ENCODE results near the gene RPRML.

Gene RPRML

DNA sequence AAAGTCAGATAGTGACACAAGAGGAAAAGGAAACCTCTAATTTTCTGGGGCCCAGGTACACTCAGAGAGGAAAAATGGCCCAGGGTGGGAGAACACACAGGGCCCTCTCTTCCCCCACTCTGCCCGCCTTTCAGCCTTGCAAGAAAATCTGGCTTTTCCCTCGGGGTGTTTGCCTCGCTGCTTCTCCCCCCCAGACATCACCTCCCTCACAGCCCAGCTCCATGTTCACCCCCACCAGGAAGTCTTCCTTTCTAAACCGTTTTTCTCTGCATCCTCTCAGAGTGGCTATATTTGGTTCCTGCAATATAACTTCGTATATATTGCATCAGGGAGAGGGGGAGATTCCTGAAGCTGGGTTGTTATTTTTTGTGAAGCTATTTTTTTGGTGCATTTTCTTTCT, 27.3 kb downstream of the RPRML start:
- TF ChIP-seq FOXK2 (IDR thresholded peaks at IDR 0.05) (no peak), SUZ12 (IDR thresholded peaks at IDR 0.05) (no peak), L3MBTL2 (conservative IDR thresholded peaks at IDR 0.05) (no peak), BHLHE40 (IDR thresholded peaks at IDR 0.05; ENCODE audit: borderline replicate concordance) (no peak), ELF4 (IDR thresholded peaks at IDR 0.05) (no peak), FOXA1 (IDR thresholded peaks at IDR 0.05) (no peak), LEF1 (IDR thresholded peaks at IDR 0.05; ENCODE audit: borderline replicate concordance) (no peak), ZNF384 (IDR thresholded peaks at IDR 0.05) (no peak)
- TF ChIP-seq, protein P1, sequence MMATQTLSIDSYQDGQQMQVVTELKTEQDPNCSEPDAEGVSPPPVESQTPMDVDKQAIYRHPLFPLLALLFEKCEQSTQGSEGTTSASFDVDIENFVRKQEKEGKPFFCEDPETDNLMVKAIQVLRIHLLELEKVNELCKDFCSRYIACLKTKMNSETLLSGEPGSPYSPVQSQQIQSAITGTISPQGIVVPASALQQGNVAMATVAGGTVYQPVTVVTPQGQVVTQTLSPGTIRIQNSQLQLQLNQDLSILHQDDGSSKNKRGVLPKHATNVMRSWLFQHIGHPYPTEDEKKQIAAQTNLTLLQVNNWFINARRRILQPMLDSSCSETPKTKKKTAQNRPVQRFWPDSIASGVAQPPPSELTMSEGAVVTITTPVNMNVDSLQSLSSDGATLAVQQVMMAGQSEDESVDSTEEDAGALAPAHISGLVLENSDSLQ (IDR thresholded peaks at IDR 0.05): no peak
- ChIA-PET POLR2A (no interaction called here), CTCF (no interaction called here)
- no peak for DNase-seq (ENCODE audit: extremely low spot score)

DNA sequence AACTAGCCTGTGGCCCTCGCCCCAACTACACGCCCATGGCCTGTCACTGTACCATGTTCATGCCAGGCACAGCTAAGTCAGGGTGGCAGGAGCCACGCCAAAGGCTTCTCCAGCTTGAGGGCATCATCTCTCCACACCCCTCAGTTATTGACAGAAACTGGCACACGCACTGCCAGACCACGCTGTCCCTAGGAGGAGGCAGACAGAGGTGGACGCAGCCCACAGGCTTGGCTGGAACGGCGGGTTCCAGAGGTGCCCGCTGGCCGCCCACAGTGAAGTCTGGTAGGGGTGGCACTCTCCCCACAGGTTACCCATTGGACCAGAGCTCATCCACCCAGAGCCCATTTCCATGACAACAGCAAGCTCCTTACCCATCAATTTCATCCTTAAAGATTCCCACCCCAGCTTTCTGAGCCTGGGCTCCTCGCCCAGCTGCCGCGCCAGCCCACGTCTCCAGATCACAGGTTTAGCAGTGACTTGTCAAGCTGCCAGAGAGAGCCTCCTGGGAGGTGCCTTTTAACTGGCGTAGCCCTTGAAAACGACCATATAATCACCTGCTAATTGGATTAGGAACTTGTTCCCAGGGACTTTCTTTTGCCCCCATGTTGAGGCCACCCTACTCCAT, 27.9 kb downstream of the RPRML start:
- POLR2A ChIA-PET: no interaction called here
- DNase-seq (ENCODE audit: extremely low spot score): no peak
- CTCF ChIA-PET: no interaction called here
- TF ChIP-seq NFRKB (IDR thresholded peaks at IDR 0.05) (no peak), FOXA1 (IDR thresholded peaks at IDR 0.05) (no peak), L3MBTL2 (conservative IDR thresholded peaks at IDR 0.05) (no peak), SUZ12 (IDR thresholded peaks at IDR 0.05) (no peak), HDGF (IDR thresholded peaks at IDR 0.05; ENCODE audit: borderline replicate concordance) (no peak), SP1 (IDR thresholded peaks at IDR 0.05) (no peak), CTBP1 (IDR thresholded peaks at IDR 0.05; ENCODE audit: borderline replicate concordance) (no peak), ELF4 (IDR thresholded peaks at IDR 0.05) (no peak), FOXK2 (IDR thresholded peaks at IDR 0.05) (no peak), FOXM1 (IDR thresholded peaks at IDR 0.05; ENCODE audit: borderline replicate concordance) (no peak), ZNF384 (IDR thresholded peaks at IDR 0.05) (no peak)
- TF ChIP-seq, protein P1 (IDR thresholded peaks at IDR 0.05): no peak

DNA sequence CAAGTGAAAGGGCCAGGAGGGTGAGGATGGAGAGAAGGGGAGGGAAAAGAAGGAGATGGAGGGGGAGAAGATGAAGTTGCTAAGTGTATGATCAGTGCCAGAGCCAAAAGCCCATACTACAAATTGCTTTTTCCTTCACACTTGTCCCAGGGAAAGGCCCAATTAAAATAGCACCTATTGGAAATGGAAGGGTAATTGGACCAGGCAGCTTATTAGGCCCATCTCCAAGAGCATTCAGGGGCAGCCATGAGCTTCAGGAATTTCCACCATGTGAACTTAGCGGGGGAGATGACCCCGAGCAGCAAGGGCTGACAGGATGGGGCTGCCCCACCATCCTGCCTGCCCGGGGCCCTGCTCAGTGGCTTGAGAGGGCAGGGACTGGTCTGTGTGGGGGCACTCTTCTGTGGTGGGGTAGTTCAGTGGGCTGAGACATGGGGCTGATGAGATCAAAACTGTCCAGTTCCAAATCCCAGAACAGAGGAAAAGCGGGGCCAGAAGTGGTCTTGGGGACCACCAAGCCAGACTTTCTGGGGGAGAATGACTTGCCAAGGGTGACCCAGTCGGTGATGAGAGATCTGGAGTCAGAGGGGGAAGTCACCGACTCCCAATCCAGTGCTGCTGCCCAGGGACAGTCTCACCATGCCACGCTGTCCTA, 28.6 kb downstream of the RPRML start:
- ChIA-PET POLR2A (no interaction called here), CTCF (no interaction called here)
- DNase-seq (ENCODE audit: extremely low spot score): no peak
- TF ChIP-seq SUZ12 (IDR thresholded peaks at IDR 0.05): no peak
- no peak for TF ChIP-seq FOXM1 (IDR thresholded peaks at IDR 0.05; ENCODE audit: borderline replicate concordance)
- no peak for TF ChIP-seq ELF4 (IDR thresholded peaks at IDR 0.05)
- no peak for TF ChIP-seq ARNT (IDR thresholded peaks at IDR 0.05)

DNA sequence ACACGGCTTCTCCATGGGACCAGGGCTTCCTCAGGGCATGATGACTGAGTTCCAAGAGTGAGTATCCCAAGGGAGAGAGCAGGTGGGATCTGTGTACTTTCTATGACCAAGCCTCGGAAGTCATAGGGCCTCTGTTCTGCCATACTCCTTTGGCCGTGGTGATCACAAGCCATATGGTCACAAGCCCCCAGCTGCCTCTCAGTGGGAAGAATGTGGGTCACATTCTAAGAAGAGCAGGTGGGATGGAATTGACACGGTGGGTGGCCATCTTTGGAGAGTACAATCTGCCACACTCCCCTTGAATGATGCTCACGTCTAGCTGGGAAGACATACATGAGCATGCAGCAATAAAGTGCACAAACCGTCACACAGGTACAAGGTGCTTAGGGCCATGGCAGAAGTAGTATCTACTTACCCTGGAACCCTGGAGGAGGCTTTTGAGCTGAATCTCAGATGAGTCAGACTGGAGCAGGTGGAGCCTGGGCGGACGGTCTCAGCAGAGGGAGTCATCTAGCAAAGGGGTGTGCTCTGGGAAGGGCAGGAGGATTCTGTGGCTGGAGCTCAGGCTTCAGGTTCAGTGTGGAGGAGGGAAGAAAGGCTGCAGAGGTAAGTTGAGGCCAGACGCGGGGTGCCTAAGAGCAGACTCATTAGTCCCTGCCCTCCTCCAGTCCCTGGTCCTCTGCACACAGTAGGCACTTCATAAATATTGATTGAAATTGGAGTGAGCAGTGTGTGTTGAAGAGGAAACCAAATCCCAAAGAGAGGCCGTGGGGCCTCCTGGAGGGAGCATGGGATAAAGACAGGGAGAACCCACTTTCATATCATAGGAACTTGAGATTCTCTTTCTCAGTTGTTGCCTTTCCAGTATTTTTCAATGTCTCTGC, 29.5 kb downstream of the RPRML start:
- ChIA-PET CTCF (no interaction called here), POLR2A (no interaction called here)
- no peak for TF ChIP-seq TARDBP (IDR thresholded peaks at IDR 0.05)
- no peak for DNase-seq (ENCODE audit: extremely low spot score)

DNA sequence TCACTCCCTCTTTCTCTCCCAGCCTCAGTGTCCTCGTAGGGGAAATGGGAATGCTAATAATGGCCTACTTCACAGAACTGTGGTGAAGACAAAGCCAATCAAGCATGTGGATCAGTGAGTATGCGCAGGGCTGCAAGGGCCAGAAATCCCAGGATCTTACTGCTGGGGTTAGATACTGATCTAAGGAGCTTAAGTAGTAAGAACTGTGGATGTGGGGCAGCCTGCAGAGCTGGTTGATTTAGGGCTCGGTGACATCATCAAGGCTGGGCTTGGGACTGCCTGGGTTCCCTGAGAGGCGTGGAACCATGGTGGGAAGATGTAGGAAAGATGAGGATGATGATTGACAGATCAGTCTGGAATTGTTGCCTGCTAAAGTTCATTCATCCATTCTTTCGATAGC, 30.5 kb downstream of the RPRML start:
- ChIA-PET CTCF (no interaction called here), POLR2A (no interaction called here)
- DNase-seq (ENCODE audit: extremely low spot score): no peak
- TF ChIP-seq ZNF384 (IDR thresholded peaks at IDR 0.05): no peak
- TF ChIP-seq ELF4 (IDR thresholded peaks at IDR 0.05): no peak
- no peak for TF ChIP-seq NFRKB (IDR thresholded peaks at IDR 0.05)
- no peak for TF ChIP-seq CTBP1 (IDR thresholded peaks at IDR 0.05; ENCODE audit: borderline replicate concordance)
- TF ChIP-seq ARNT (IDR thresholded peaks at IDR 0.05): no peak
- TF ChIP-seq L3MBTL2 (conservative IDR thresholded peaks at IDR 0.05): no peak
- TF ChIP-seq FOXK2 (IDR thresholded peaks at IDR 0.05): no peak
- TF ChIP-seq FOXM1 (IDR thresholded peaks at IDR 0.05; ENCODE audit: borderline replicate concordance): no peak
- TF ChIP-seq BHLHE40 (IDR thresholded peaks at IDR 0.05; ENCODE audit: borderline replicate concordance): no peak
- TF ChIP-seq, protein P1 (IDR thresholded peaks at IDR 0.05): no peak
- no peak for TF ChIP-seq FOXA1 (IDR thresholded peaks at IDR 0.05)
- TF ChIP-seq HDGF (IDR thresholded peaks at IDR 0.05; ENCODE audit: borderline replicate concordance): no peak
- no peak for TF ChIP-seq SP1 (IDR thresholded peaks at IDR 0.05)
- no peak for TF ChIP-seq LEF1 (IDR thresholded peaks at IDR 0.05; ENCODE audit: borderline replicate concordance)
- no peak for TF ChIP-seq TARDBP (IDR thresholded peaks at IDR 0.05)
- no peak for TF ChIP-seq SUZ12 (IDR thresholded peaks at IDR 0.05)

DNA sequence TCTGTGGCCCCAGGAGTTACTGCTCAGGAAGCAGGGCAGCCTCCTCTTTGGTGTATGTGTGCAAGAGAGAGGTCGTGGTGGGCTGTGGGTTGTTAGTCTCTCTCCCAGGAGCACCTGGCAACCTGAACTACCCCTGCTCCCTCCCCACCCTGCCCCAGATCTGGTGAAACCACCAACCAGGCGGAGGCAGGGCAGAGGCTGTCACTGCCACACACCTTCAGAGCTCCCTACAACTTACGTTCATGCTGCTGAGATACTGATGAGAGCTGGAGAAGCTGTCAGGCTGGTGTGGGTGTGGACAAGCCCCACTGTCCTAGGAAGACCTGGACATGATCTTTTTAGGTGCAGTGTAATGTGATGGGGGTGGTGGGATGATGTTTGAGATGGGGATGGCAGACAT, 31.8 kb downstream of the RPRML start:
- ChIA-PET POLR2A (no interaction called here), CTCF (no interaction called here)
- no peak for DNase-seq (ENCODE audit: extremely low spot score)
- TF ChIP-seq ELF4 (IDR thresholded peaks at IDR 0.05): no peak
- no peak for TF ChIP-seq FOXM1 (IDR thresholded peaks at IDR 0.05; ENCODE audit: borderline replicate concordance)
- no peak for TF ChIP-seq NFRKB (IDR thresholded peaks at IDR 0.05)
- TF ChIP-seq TARDBP (IDR thresholded peaks at IDR 0.05): no peak
- no peak for TF ChIP-seq CTBP1 (IDR thresholded peaks at IDR 0.05; ENCODE audit: borderline replicate concordance)
- no peak for TF ChIP-seq L3MBTL2 (conservative IDR thresholded peaks at IDR 0.05)
- TF ChIP-seq HDGF (IDR thresholded peaks at IDR 0.05; ENCODE audit: borderline replicate concordance): no peak
- TF ChIP-seq ARNT (IDR thresholded peaks at IDR 0.05): no peak
- TF ChIP-seq ZNF384 (IDR thresholded peaks at IDR 0.05): no peak
- TF ChIP-seq SP1 (IDR thresholded peaks at IDR 0.05): no peak
- TF ChIP-seq FOXA1 (IDR thresholded peaks at IDR 0.05): no peak
- no peak for TF ChIP-seq FOXK2 (IDR thresholded peaks at IDR 0.05)
